Thoracic aorta endothelial cell (primary cell): ENCODE data around the gene IST1. TPM values are rescaled to one million over a fixed set of nuclear protein-coding genes. Genes with fewer than 3 reads are reported as not detected.

Experiments
- total RNA-seq: library from RNA; depleted of rRNA; stranded (reverse); fragments of >200 nt; gene quantifications from 2 replicates; pipeline ENCODE4 v1.2.3, GENCODE V29; 2012

The IST1 gene
- total RNA-seq: 190 and 226 TPM in 2 replicates

GRCh38 chr16:71894921-71895678 is at the start of gene IST1:
Gene IST1, plus strand, starts transcription at chr16:71895531. Its CDS starts 20,110 bp downstream, at chr16:71915641.

DNA sequence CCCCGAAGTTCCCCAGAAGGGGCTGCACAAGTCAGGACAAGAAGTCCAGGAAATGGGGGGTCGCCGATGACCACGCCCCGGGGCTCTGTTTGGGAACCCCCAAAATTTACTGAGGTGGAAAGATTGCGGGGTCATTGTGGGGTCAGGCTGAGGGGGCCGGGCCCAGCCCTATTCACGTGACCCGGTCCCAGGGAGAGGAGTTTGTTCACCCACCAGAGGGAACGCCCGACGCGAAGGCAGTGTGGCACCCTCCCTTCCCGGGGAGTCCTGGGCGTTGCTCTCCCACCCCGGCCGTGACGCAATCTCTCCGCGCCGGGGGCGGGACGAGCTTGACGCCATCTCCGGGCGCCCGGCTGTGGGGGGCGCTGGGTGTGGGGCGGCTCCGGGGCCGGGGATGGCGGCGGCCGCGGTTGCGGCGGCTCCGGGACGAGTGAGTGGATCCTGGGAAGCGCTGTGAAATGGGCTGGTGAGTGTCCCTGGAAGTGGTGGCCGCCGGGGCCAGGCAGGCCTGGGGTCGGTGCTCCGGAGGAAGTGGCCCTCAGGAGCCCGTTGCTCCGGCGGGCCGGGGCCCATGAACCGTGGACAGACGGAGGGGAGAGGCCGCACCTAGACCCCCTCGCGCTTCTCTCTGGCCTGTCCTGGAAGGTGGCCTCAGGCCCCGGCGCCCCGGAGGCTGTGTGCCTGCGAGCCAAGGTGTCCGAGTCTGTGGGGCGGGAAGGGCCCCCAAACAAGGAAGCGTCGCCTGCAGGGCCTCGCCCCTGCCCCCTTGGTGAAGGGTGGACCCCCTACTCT is 49.5 kb upstream of the IST1 start, which contains the start of gene ATXN1L:
Gene ATXN1L (plus strand): TSS at position 338 of the 792 bp plus-strand sequence. CDS start 3,765 bp downstream, outside the sequence.

DNA sequence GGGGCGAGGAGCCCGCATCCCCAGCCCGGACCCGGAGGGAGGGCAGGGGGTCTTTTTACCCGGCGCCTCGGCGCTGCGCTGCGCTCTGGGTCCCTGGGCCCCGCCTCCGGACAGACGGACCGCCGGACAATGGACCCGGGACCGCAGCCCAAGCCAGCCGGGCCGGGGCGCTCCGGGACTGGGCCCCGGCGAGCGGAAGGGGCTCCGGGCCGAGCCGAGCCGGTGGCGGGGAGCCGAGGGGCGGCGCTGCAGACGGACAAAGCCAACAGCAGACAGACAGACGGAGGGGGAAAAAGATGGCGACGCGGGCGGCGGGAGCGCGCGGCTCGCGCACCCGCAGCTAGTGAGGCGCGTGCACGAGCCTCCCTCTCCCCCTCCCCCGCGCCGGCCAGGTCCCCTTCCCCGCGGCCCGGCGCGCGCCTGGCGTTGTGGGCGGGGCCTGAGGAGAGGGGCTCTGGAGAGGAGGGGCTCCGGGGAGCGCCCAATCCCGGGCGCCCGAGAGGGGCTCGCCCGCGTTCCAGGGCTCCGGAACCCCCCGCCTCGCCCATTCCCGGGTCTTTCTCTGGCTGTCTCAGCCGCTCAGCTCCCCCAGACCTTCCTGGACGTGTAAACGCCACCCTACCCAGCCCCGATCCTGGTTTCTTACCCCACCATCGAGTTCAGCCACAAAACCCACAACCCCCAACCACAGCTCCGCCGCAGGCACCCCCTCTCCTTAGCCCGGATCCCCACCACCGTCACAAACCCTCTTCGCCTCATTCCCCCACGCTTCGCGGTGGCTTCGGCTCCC is 11.3 kb upstream of the IST1 start, which contains the start of gene ZNF821:
Gene ZNF821 (minus strand): TSS at position 334 of the 790 bp plus-strand sequence. CDS start 4,236 bp downstream, outside the sequence.

Other genes with a start within 250 kb of the IST1 start
- gene PHLPP2, start 170.8 kb upstream of the IST1 start, total RNA-seq: 12.3 and 14.8 TPM in 2 replicates
- 116 and 124 TPM in 2 replicates for gene AP1G1, start 86.7 kb upstream of the IST1 start, total RNA-seq
- 22.0 and 23.4 TPM in 2 replicates for gene ATXN1L, start 49.6 kb upstream of the IST1 start, total RNA-seq
- 4.5 and 5.1 TPM in 2 replicates for gene ZNF821, start 11.3 kb upstream of the IST1 start, total RNA-seq
- gene PKD1L3, start 104.9 kb downstream of the IST1 start, total RNA-seq: not detected in 2 replicates
- gene DHODH, start 113.2 kb downstream of the IST1 start, total RNA-seq: 5.3 and 6.0 TPM in 2 replicates
- gene HP, start 159.0 kb downstream of the IST1 start, total RNA-seq: not detected in 2 replicates
- gene HPR, start 167.7 kb downstream of the IST1 start, total RNA-seq: not detected in 2 replicates
- gene TXNL4B, start 198.1 kb downstream of the IST1 start, total RNA-seq: 10.9 and 12.3 TPM in 2 replicates
- gene DHX38, start 198.3 kb downstream of the IST1 start, total RNA-seq: 66.6 and 82.6 TPM in 2 replicates